Measurements from ENCODE around the gene TRIM66.

TRIM66 gene

DNA sequence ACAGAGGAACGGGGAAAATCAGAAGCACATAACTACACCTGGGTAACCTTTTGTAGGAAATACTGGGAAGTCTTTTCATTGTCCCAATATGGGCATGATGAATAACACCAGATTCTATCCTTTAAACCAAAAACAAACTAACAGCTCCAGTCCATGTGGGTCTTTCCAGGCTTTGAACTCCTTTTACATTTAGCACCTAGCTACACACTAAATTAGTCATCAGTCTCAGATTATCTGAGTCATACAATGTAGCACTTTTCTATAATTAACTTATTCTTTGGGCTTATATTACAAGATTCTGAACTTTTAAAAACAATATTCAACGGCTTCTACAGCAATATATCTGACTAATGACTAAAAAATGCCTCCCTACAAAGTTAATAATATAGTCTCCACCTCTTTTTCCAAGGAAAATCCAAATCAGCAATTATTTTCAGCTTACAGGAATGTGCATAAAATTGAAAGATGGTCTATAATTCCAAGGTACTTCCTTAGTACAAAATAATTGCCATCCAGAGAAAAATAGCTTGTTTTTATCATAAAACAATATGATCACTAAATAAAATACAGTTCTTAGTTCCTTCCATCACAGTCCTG, 114.8 kb downstream of the TRIM66 start:
- no peak for DNase-seq (ENCODE audit: low read depth in 4 of 4, low spot score in 1 of 4)

GRCh38 chr11:8566613-8567210, 115.8 kb downstream of the TRIM66 start:
- DNase-seq (ENCODE audit: low read depth in 4 of 4, low spot score in 1 of 4), result no peak

DNA sequence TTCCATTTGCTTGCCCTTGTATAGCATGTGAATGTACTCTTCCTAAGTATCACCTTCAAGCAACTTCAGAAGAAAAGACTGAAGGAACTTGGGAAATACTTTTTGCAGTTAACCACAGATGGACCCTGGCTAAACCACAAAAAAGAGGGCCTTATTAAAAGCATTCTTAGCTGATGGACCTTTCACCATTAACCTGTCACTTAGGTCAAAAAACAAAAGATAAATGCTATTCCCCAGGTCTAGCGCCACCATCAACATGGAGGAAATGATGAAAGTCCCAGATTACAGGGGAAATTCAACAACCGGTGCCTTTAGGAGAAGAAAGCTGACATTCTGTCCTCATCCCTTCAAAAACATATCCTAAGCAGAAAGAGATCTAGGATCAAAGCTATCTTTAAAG, 117.9 kb downstream of the TRIM66 start:
- DNase-seq (ENCODE audit: low read depth in 4 of 4, low spot score in 1 of 4), result no peak

All from stimulated activated CD4-positive, alpha-beta T cell treated with anti-CD3 and anti-CD28 coated beads, Interleukin-1b, Interleukin-23, amount 100 ng/mL, for 24 hours (primary cell).